Tibial nerve (tissue), 4 donors: ENCODE measurements around the gene PRR16.

Experiments
- CTCF ChIP-seq, 5 experiments: fragments of 200-600 bp in 3 of 5; fragments of 450-650 bp in 2 of 5; sonication (generic) in 3 of 5; IDR thresholded peaks; one replicate each; pipeline ENCODE4 v1.5.1; 2016 to 2019; ENCODE audit warnings: antibody characterized with exemption in 5 of 5, mild to moderate bottlenecking in 3 of 5, moderate library complexity in 2 of 5
- EP300 ChIP-seq, 2 donors: sonication (generic); formaldehyde crosslinking; IDR thresholded peaks; one replicate each; pipeline ENCODE4 v1.6.1; 2017; ENCODE audit warnings: antibody characterized with exemption in 2 of 2, mild to moderate bottlenecking in 1 of 2

- TF ChIP-seq EP300 (IDR thresholded peaks at IDR 0.05): no peak
- TF ChIP-seq CTCF (IDR thresholded peaks at IDR 0.05): no peak
These were observed 731 bp downstream of the PRR16 start for GRCh38 chr5:120464627-120465435.
